ENCODE data around the gene CRYAB. TPM values are rescaled to one million over a fixed set of nuclear protein-coding genes. Genes with fewer than 3 reads are reported as not detected.

Gene CRYAB
- total RNA-seq, 1 donor from 2014 or later, result 72.5 TPM

- no peaks in the 10 kb centered on the region for H3K9me3 ChIP-seq
- peak overlapping the region; percentile 83 for H3K27ac ChIP-seq
- no peak for TF ChIP-seq CTCF (IDR thresholded peaks at IDR 0.05)
- intact Hi-C loops (cut with DNase I), result no loop called here
- peaks cover 11% of the 10 kb centered on the region for H3K4me1 ChIP-seq
- H3K27me3 ChIP-seq (ENCODE audit: low read depth), result peaks cover 14% of the 10 kb centered on the region
- peak overlapping the region; percentile 59 for H3K4me3 ChIP-seq
- DNase-seq (no peak), ATAC-seq (no peak)
- H3K36me3 ChIP-seq, result peaks cover 7% of the 10 kb centered on the region
These were observed 1.7 kb upstream of the CRYAB start for GRCh38 chr11:111913031-111913861.

GRCh38 chr11:111912535-111912934 is 965 bp upstream of the CRYAB start, which contains the start of gene HSPB2:
TSS of gene HSPB2 (plus strand) at chr11:111912734. CDS start at chr11:111912830, 96 bp downstream.
- H3K36me3 ChIP-seq, result peaks cover 9% of the 10 kb centered on the region
- peaks cover 14% of the 10 kb centered on the region for H3K27me3 ChIP-seq (ENCODE audit: low read depth)
- H3K4me3 ChIP-seq, result peak within 1 kb of the TSS; percentile 59
- no peak for TF ChIP-seq CTCF (IDR thresholded peaks at IDR 0.05)
- peak within 1 kb of the TSS; percentile 83 for H3K27ac ChIP-seq
- no peaks in the 10 kb centered on the region for H3K9me3 ChIP-seq
- intact Hi-C loops (cut with DNase I), result no loop called here
- H3K4me1 ChIP-seq, result peaks cover 11% of the 10 kb centered on the region
- DNase-seq, result no peak
- peak in 1 of 2 donors; percentile 20 for ATAC-seq

- Histone ChIP-seq H3K4me1 (peaks cover 11% of the 10 kb centered on the region), H3K27me3 (ENCODE audit: low read depth) (peaks cover 14% of the 10 kb centered on the region), H3K4me3 (peak overlapping the region; percentile 59), H3K27ac (peak overlapping the region; percentile 83), H3K36me3 (peaks cover 9% of the 10 kb centered on the region), H3K9me3 (no peaks in the 10 kb centered on the region)
- ATAC-seq, result peak; percentile 12 to 74
- DNase-seq, result no peak
- no peak for TF ChIP-seq CTCF (IDR thresholded peaks at IDR 0.05)
- intact Hi-C loops (cut with DNase I), result no loop called here
These were observed 651 bp downstream of the CRYAB start for GRCh38 chr11:111910676-111911562.

GRCh38 chr11:111909378-111909777 is 2.2 kb downstream of the CRYAB start:
- intact Hi-C loops (cut with DNase I), result no loop called here
- no peak overlapping the region for H3K27ac ChIP-seq
- TF ChIP-seq CTCF (IDR thresholded peaks at IDR 0.05), result no peak
- H3K4me3 ChIP-seq, result no peak overlapping the region
- peaks cover 14% of the 10 kb centered on the region for H3K27me3 ChIP-seq (ENCODE audit: low read depth)
- H3K4me1 ChIP-seq, result peaks cover 11% of the 10 kb centered on the region
- ATAC-seq, result no peak
- DNase-seq, result no peak
- H3K36me3 ChIP-seq, result peaks cover 9% of the 10 kb centered on the region
- H3K9me3 ChIP-seq, result no peaks in the 10 kb centered on the region

- peaks cover 9% of the 10 kb centered on the region for H3K36me3 ChIP-seq
- no peak overlapping the region for H3K27ac ChIP-seq
- H3K9me3 ChIP-seq, result no peaks in the 10 kb centered on the region
- no peak for TF ChIP-seq CTCF (IDR thresholded peaks at IDR 0.05)
- ATAC-seq (no peak), DNase-seq (no peak)
- H3K4me1 ChIP-seq, result peaks cover 11% of the 10 kb centered on the region
- intact Hi-C loops (cut with DNase I), result no loop called here
- H3K27me3 ChIP-seq (ENCODE audit: low read depth), result peaks cover 14% of the 10 kb centered on the region
- no peak overlapping the region for H3K4me3 ChIP-seq
These were observed 2.8 kb downstream of the CRYAB start for GRCh38 chr11:111908639-111909305.

All from lower lobe of right lung (tissue), 2 donors.